HG02798 (cell line): ENCODE results near the gene POLQ.
"Not testable (repeated sequence)": the region's sequence is repeated elsewhere in the genome, so short reads cannot be mapped to it uniquely, and the experiment has no call there.

Experiments used
- ATAC-seq: cut with Tn5 transposase; IDR thresholded peaks from one replicate; pipeline ENCODE4 v1.9.1; 2021; ENCODE audit warnings: mild to moderate bottlenecking; ENCODE audit not compliant: unreplicated experiment, poor library complexity

The POLQ gene

DNA sequence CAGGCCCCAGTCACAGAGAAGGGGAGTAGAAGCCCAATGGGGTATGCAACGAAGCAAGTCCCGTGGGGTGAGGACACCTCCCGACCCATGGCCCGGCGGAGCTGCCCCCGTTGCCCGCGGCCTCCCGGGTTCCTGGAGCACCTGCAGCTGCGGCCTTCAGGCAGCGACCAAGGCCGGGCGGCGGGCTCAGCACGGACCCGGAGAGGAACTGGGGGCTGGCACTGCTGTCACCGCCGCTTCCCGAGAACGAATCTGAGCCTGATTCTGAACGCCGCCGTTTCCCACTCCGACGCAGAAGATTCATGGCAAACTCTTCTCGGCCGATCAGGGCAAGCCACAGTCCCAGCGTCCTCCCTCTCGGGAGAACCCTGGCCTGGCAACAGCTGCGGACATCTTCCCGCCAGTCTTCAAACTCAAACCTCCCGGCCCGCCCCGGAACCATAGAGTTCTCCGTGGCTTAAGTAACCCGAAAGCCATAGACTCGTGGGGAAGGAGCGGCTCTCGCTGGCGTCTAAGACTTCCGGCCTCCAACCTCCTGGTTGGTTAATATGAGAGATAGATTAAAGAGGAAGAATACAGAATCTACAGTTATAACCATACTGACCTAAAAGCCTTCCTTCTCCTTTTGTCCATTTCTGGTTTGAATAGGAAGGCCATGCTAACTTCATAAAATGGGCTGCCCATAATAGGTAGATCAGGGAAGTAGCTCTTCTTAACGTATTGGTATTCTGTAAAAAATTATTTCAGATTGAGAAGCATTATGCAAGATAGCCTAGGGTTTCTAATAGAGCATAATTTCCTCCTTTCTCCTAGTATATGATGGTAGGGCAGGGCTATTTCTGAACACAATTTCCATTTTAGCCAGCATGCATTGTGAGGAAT lies at the start of gene POLQ:
Gene POLQ, minus strand, starts transcription at position 415 of the 882 bp plus-strand sequence. Its CDS starts 111 bp downstream, at position 304.
- peak; percentile 86 for ATAC-seq

DNA sequence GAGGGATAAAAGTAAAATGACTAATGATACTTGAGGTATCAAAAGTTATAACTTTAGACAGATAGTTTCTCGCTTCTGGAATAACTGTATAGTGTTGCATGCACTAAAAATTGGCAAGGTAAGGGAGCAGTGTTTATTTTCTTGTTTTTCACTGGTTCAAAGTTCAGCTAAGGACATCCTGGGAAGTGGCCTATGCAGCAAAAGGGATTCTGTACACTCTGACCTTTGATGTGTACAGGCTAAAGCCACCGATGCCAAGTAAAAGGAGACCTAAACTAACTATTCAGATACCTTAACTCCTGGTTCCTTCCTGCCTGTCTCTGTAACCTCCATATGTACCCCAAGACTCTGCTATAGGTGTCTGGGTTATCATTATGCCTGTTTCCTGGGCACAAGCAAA lies 49.1 kb upstream of the POLQ start:
- ATAC-seq, result no peak

DNA sequence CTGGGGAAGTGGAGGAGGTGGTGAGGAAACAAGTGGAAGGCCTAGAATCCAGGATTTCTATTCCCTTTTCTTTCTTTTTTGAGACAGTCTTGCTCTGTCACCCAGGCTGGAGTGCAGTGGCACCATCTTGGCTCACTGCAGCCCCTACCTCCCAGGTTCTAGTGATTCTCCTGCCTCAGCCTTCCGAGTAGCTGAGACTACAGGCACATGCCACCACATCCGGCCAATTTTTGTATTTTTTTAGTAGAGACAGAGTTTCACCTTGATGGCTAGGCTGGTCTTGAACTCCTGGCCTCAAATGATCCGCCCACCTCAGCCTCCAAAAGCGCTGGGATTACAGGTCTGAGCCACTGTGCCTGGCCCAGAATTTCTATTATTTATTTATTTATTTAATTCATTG lies 48.0 kb upstream of the POLQ start:
- ATAC-seq, result not testable (repeated sequence)

DNA sequence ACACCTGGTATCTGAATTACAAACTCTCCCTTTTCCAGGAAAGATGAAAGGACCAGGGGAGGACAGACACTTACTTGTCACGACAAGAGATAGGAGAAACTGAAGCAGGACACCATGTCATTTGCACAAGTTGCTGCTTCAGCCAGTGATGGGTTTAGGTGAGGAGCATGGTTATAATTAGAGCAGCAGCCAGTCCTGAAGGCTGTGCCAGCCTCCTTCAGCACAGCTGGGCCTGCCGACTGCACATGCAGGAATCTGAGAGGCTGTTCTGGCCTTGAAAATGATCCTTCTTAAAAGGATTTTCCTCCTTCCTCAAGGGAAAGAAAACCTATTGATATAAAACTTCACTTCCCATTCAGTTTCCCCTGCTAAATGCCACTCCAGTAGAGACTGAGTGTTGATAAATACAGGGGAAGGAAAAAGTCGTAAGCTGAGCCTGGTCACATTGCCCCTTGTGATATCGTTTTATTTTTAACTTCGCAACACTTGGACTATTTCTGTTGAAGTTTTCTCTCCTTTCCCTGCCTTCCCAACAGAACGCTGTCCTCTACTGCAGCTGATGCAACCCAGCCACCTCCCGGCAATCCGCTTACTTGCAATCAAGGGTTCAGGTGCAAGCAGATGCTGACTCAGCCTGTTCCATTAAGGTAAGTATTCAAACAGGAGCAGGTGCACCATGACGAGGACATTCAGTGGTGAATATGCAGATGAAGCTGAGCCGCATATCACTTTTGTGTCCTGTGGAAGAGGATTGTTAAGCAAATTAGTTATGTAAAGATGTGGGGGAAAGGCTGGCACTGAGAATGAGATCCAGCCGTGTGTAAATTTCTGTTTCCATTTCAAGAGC lies 47.3 kb upstream of the POLQ start, which contains the start of gene FBXO40:
Gene FBXO40, plus strand, starts transcription at position 524 of the 847 bp plus-strand sequence. CDS start 27,197 bp downstream, outside the sequence.
- ATAC-seq, result peak; percentile 80

DNA sequence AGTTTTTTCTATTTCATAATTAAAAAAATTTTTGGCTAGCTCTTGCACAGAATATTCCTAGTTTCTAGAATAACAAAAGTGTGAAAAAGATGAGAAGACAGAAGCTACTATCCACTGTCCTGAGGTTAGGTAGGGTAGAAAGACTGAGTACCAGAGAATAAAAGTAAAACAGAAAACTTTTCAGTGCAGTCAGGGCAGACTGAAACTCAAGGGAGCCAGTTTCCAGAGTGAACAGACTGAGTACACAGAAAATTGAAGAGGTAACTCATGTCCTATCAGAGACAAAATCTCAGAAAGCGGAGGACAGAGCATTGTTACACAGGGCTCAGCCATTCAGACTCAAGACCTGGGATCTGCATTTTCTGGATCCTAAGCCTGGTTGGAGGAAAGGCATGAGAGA lies 38.6 kb upstream of the POLQ start:
- peak; percentile 68 for ATAC-seq

- no peak for ATAC-seq
Observed at GRCh38 chr3:121581691-121582090, 35.9 kb upstream of the POLQ start.

DNA sequence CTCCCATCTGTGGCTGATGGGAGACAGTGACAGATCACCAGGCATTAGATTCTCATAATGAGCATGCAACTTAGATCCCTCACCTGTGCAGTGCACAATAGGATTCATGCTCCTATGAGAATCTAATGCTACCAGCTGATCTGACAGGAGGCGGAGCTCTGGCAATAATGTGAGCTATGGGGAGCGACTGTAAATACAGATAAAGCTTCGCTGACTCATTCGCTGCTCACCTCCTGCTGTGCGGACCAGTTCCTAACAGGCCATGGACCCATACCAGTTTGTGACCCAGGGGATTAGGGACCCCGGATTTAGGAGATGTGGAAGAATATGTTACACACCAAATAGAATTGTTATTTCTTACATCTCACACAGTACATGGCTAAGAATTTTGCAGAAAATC lies 28.7 kb upstream of the POLQ start:
- ATAC-seq, result no peak

DNA sequence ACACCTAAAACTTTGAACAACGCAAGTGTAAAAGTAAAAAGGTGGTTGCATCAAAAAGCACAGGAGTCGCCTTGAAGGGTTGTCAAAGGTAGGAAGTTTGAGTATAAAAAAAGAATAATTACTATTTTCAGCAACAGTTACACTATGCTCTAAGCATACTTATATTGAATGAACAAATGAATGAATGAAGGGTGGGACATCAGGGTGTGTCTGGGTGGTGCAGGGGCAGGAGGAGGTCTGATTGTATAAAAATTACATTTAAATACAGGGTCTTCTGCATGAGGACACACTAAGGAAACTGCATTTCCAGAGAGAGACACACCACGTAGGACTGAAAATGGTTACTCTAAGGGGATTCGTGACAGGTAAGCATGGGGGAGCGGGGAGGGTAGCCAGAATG lies 21.9 kb upstream of the POLQ start, which contains the start of gene ARGFX:
Gene ARGFX, plus strand, starts transcription at position 301 of the 400 bp plus-strand sequence. CDS start 2,765 bp downstream, outside the sequence.
- no peak for ATAC-seq

DNA sequence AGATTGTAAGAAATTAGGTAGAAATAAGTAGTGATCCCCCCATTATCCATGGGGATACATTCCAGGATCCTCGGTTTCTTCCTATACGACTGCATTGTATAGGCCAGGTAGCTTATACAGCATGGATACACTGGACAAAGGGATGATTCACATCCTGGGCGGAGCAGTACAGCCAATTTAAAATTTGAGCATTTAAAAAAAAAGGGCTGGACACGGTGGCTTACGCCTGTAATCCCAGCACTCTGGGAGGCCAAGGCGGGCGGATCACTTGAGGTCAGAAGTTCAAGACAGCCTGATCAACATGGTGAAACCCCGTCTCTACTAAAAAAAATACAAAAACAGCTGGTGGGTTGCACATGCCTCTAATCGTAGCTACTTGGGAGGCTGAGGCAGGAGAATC lies 21.0 kb upstream of the POLQ start:
- no peak for ATAC-seq

DNA sequence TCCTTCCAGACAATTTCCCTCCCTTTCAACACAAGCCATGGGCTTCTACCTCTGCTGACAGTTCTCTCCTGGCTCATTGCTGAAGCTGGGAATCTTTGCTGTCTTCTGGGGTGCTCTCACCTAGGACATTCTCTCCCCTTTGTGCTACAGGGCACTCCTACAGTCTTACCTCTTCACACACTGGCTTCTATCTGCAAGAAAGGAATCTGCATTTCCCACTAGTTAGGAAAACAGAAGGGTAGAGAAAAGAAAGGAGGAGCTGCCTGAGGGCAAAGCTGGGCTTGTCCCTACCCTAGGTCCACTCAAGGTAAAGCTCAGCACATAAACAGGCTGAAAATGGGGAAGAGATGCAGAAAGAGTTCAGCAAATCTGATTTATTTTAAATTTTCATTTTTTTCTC lies 16.4 kb upstream of the POLQ start:
- ATAC-seq, result no peak

DNA sequence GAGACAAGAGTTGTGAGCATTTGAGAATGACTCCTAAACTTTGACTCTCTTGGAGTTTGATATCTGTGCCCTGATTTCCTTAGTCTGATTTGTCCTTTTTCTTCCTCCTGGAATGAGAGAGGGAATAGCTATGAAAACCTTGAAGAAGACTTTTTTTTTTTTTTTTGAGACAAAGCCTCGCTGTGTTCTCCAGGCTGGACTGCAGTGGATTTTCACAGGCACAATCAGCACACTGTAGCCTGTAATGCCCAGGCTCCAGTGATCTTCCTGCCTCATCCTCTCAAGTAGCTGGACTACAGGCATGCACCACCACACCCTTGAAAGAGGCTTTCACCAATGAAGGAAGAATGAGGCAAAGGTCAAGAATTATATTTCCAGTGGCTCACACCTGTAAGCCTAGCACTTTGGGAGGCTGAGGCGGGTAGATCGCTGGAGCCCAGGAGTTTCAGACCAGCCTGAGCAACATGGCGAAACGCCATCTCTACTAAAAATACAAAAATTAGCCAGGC lies 11.7 kb upstream of the POLQ start:
- no peak for ATAC-seq

DNA sequence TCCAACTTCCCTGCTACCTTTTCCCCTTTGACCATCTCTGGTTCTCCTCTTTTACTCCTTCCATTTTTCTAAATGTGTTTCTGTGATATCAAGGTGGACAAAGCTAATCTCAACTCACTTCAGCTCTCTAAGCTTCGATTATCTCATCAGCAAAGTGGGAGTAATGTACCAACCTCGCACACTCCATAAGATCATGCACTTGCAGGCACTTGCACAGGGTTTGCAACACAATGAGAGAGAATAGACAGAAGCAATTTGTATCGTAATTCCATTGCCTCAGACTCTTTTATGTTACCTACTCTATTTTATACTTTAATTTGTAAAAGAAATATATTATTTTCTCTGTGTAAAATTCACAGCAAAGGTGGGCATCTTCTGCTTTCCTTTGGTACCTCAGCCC lies 7.0 kb upstream of the POLQ start:
- ATAC-seq, result no peak

- ATAC-seq, result no peak
Observed at GRCh38 chr3:121552379-121552778, 6.6 kb upstream of the POLQ start.

- no peak for ATAC-seq
Observed at GRCh38 chr3:121545049-121545573, 677 bp downstream of the POLQ start.

GRCh38 chr3:121542924-121543323 lies 2.9 kb downstream of the POLQ start:
- ATAC-seq, result no peak

DNA sequence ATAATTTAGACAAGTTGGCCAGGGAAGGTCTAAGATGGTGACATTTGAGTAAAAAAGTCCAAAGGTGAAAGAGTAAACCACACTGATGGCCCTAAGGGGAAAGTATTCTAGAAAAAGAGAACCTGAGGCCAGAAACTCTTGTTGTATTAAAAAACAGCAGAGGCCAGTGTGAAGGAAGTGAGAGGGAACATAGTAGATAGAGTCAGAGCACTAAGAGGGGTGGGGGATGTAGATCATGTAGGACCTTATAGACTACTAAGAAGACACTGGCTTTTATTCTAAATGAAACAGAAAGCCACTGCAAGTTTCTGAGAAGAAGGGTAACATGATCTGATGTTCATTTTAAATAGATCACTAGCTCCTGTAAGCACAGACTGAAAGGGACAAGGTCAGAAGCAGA lies 14.5 kb downstream of the POLQ start:
- peak; percentile 56 for ATAC-seq

DNA sequence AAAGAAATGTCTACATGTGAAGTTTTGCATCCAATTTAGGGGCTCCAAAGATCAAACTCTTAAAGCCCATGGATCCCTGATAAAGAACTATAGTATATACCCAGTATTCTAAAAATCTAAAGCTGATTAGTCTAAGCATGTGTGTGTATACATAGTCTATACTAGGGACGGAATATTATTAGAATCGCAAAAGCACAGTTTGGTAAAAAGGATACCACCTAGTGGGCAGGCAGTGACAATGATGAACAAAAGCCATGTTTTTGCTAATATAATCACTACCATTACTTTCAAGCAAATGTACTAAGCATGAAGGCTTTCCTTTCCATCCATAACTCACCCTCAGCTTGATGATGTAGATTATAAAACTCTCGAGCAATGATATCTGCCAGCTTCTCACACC lies 16.5 kb downstream of the POLQ start:
- no peak for ATAC-seq

DNA sequence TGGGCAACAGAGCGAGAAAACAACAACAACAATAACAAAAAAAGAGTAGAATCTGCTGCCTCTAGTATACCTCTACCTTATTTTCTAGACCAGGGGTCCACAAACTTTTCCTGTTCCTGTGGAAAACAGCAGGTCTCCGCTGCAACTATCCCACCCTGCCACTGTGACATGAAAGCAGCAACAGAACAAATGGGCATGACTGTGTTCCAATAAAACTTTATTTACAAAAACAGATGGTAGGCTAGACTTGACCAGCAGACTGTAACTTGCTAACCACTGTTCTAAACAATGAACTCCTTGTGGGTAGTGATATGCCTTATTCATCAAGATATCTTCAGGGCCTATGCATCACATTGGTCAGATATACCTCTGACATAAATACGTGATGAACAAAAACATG lies 25.3 kb downstream of the POLQ start:
- no peak for ATAC-seq

GRCh38 chr3:121517953-121518655 lies 27.7 kb downstream of the POLQ start:
- no peak for ATAC-seq

DNA sequence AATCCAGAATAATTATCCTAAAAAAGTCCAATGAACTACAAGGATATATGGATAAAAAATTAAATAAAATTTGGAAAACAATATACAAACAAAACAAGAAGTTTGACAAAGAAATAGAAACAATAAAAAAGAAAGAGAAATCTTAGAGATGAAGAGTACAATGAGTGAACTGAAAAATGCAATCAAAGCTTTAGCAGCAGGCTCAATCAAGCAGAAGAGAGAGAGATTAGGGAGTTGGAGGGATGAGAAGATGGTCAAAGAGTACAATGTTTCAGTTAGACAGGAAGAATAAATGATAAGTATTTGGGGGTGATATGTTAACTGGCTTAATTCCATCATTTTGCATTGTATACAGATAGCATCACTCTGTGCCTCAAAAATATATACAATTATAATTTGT lies 29.9 kb downstream of the POLQ start:
- ATAC-seq, result no peak
